UCSD-AML1 (cell line): ENCODE results near the gene PPP1R9B.

Source experiments
- DNase-seq: peaks from one replicate; lab custom pipeline; 2025; ENCODE audit not compliant: unreplicated experiment; lab: John Stamatoyannopoulos, UW

The PPP1R9B gene

GRCh38 chr17:50110591-50111349 is 39.7 kb downstream of the PPP1R9B start:
- DNase-seq, result no peak

GRCh38 chr17:50109785-50110184 is 40.7 kb downstream of the PPP1R9B start:
- no peak for DNase-seq

- no peak for DNase-seq
Observed at GRCh38 chr17:50109207-50109606, 41.3 kb downstream of the PPP1R9B start.

- no peak for DNase-seq
Observed at GRCh38 chr17:50108556-50108955, 41.9 kb downstream of the PPP1R9B start.

- DNase-seq, result no peak
Observed at GRCh38 chr17:50107790-50108414, 42.6 kb downstream of the PPP1R9B start.

GRCh38 chr17:50106393-50107131 is 43.9 kb downstream of the PPP1R9B start:
- DNase-seq, result no peak

GRCh38 chr17:50105811-50106210 is 44.7 kb downstream of the PPP1R9B start:
- no peak for DNase-seq

GRCh38 chr17:50103941-50104340 is 46.5 kb downstream of the PPP1R9B start:
- DNase-seq, result no peak

- DNase-seq, result no peak
Observed at GRCh38 chr17:50103252-50103651, 47.2 kb downstream of the PPP1R9B start.

- no peak for DNase-seq
Observed at GRCh38 chr17:50102164-50102991, 48.1 kb downstream of the PPP1R9B start.

- no peak for DNase-seq
Observed at GRCh38 chr17:50101346-50102163, 48.9 kb downstream of the PPP1R9B start.

GRCh38 chr17:50100921-50101345 is 49.5 kb downstream of the PPP1R9B start:
- DNase-seq, result no peak

GRCh38 chr17:50100480-50100883 is 50.0 kb downstream of the PPP1R9B start:
- DNase-seq, result no peak

- DNase-seq, result no peak
Observed at GRCh38 chr17:50099003-50099402, 51.5 kb downstream of the PPP1R9B start.

GRCh38 chr17:50098583-50098982 is 51.9 kb downstream of the PPP1R9B start:
- no peak for DNase-seq

GRCh38 chr17:50097926-50098325 is 52.6 kb downstream of the PPP1R9B start:
- DNase-seq, result no peak

- no peak for DNase-seq
Observed at GRCh38 chr17:50097455-50097854, 53.0 kb downstream of the PPP1R9B start.

GRCh38 chr17:50096758-50097157 is 53.7 kb downstream of the PPP1R9B start:
- DNase-seq, result no peak

GRCh38 chr17:50096092-50096491 is 54.4 kb downstream of the PPP1R9B start:
- no peak for DNase-seq

GRCh38 chr17:50095626-50096037 is 54.8 kb downstream of the PPP1R9B start:
- DNase-seq, result no peak
